HG02763 (cell line): ENCODE results near the gene CNGB1.
"Not testable (repeated sequence)": the region's sequence is repeated elsewhere in the genome, so short reads cannot be mapped to it uniquely, and the experiment has no call there.

Source experiments
- ATAC-seq: cut with Tn5 transposase; IDR thresholded peaks from one replicate; pipeline ENCODE4 v1.9.1; 2021; ENCODE audit warnings: mild to moderate bottlenecking, moderate library complexity; ENCODE audit not compliant: unreplicated experiment

CNGB1 gene

GRCh38 chr16:57970970-57971369, at the start of gene CNGB1:
CNGB1 (minus strand) TSS chr16:57971128; CDS start chr16:57967286, 3,842 bp downstream.
- ATAC-seq = no peak

- ATAC-seq = no peak
Observed at GRCh38 chr16:58019866-58020538, 49.1 kb upstream of the CNGB1 start.

DNA sequence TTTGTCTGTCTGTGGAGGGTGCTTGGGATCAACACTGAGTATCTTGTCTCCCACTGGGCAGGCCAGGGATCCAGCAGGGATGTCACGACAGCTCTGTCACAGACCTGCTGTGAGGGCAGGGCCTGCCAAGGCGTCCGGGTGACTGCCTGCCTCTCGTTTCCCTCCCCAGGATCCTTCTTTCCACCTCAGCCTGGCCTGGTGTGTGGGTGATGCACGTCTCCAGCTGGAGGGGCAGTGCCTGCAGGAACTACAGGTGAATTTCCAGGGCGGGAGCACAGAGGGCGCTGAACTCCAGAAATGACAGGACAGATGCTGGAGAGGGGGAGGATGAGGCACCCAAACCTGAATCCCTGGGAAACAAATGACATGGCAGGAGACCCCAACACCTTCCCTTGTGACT, 47.9 kb upstream of the CNGB1 start:
- ATAC-seq = no peak

GRCh38 chr16:58016840-58017446, 46.0 kb upstream of the CNGB1 start:
- no peak for ATAC-seq

DNA sequence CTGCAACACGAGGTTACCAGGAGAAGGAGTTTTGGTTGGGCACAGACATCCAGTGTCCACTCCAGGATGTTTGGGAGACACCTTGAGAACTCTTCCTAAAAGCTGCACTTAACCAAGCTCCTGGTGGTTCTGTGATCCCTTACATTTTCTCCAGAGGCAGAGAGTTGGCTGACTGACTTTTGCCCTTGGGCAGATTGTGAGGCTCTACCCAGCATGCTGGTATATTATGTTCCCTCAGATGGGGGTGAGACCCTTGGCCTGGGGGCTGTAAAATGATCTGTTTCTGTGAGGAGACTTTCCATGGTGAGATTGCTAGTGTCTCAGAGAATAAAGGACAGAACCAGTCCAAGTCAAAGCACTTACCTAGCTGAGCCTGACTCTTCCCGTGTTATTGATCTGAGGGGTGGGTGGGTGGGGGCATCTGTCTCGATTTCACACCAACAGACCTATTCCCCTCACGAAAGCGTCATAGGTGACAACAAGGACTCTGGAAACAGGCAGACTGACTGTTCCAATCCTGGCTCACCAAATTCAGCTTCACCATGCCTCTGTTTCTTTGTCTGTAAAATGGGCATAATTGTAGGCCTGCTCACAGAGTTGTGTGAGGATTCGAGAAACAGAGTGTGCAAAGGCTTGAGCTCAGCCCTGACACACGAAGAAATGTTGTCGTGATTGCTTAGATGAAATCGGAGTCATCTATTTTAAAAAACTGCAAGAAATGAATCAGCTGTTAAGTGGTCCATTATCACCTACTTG, 42.5 kb upstream of the CNGB1 start:
- ATAC-seq = no peak

DNA sequence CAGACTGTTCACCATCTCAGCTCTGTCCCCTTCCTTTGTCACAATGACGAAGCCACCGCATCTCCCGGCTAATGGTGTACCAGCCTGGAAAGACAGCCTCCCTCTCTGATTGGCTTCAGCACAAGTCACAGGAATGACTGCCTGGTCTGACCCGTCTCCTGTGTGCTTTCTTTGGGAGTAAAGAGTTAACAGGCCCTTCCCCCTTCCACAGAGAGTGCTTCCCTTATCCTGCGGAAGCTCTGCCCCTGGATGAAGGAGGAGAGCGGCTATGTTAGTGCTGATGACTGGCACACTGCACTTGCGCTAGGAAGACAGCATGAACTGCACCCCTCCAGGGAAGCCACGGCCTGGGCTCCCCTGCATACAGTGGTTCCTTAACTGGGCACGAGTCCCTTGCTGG, 41.6 kb upstream of the CNGB1 start:
- ATAC-seq = no peak

GRCh38 chr16:58011652-58012051, 40.7 kb upstream of the CNGB1 start:
- no peak for ATAC-seq

GRCh38 chr16:58010886-58011285, 40.0 kb upstream of the CNGB1 start:
- ATAC-seq = no peak

DNA sequence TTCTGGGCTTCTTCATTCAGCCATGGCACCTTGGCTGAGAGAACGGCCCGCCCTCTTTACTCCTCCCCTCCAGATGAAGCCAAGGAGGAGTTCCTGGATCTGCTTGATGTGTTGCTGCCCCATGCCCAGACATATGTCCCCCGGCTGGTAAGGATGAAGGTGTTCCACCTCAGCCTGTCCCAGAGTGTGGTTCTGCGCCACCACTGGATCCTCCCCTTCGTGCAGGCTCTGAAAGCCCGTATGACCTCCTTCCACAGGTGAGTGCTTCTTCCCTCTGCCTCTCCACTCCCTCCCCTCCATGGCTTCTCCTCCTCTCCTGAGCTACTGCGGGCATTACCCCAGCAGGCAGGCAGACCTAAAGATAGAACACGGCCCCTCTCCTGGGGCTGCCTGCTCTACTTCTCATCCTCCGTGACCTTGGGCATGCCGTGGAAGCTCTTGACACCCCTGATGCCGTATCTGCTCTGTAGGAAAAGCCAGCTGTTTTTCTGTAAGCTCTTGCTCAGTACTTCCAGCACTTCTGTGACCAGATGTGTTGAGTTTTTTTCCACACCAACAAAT, 39.0 kb upstream of the CNGB1 start:
- ATAC-seq = no peak

- not testable (repeated sequence) for ATAC-seq
Observed at GRCh38 chr16:58004736-58005135, 33.8 kb upstream of the CNGB1 start.

GRCh38 chr16:58002936-58003335, 32.0 kb upstream of the CNGB1 start:
- no peak for ATAC-seq

GRCh38 chr16:58002416-58002800, 31.5 kb upstream of the CNGB1 start:
- no peak for ATAC-seq

DNA sequence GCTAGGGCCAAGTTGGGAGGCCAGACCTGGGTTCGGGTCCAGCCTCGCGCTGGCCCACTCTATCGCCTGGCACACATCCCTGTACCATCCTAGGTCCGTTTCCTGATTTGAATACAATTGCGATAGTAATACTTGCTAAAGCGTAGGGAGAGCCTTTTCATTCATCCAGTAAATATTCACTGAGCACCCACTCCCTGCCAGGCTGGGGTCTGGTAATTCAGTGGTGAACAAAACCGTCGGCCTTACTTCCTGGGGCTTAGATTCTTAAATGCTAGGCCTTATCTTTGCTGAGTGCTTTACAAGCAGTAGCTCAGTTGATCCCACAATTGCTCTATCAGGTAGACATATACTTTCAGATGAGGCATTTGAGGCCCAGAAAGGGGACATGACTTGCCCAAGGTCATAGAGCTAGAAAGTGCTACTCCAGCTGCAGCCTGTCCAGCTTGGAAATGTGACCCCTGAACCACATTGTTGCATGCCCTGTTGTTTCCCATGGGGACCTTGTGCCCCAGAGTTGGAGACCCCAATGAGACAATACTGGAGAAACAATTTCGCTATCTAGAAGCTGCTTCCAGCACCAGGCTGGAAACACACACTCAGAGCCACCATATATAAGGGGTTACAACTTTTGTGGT, 31.0 kb upstream of the CNGB1 start:
- ATAC-seq = no peak

DNA sequence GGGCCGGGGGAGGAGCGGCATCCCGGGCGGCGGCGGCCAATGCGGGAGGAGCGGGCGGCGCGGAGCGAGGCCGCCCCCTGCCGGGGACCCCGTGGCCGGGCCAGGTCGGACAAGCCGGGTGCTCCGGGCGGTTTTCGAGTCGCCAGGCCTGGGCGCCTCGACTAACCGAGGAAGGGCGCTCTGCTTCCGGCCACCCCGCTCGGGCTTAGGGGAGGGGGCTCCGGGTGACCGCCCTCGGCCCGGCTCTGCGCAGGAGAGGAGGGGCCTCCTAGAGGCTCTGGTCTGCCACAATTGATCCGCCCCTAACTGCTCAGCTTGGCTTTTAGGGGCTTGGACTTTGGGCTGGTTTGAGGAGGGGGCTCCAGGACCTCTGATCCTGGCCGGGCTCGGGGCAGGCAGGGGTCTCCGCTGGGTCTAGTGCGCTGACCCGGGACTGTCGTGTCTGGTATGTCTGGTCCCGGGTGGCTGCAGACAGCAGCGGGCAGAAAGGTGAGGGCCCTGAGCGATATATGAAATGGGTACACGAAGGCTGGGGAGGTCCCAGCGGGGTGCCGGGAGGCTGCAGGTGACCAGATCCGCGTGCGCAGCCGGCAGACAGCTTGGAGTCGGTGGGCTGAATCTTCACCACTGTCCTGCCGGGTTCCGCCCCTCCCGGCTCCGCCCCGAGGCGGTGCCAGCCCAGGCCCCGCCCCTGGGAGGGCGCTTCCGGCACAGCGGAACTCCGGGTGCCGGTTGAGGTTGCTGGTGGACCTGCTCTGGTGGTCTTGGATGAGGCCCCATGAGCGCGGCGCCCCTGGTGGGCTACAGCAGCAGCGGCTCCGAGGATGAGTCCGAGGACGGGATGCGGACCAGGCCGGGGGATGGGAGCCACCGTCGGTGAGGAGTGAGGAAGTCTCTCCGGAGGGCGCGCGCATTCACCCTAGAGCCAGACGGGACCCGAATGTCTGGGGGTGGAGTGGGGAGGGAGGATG, 30.1 kb upstream of the CNGB1 start, which contains the start of gene USB1:
TSS of gene USB1 (plus strand) at position 702 of the 971 bp plus-strand sequence. CDS start at position 779, 77 bp downstream.
- ATAC-seq = peak; percentile 79

DNA sequence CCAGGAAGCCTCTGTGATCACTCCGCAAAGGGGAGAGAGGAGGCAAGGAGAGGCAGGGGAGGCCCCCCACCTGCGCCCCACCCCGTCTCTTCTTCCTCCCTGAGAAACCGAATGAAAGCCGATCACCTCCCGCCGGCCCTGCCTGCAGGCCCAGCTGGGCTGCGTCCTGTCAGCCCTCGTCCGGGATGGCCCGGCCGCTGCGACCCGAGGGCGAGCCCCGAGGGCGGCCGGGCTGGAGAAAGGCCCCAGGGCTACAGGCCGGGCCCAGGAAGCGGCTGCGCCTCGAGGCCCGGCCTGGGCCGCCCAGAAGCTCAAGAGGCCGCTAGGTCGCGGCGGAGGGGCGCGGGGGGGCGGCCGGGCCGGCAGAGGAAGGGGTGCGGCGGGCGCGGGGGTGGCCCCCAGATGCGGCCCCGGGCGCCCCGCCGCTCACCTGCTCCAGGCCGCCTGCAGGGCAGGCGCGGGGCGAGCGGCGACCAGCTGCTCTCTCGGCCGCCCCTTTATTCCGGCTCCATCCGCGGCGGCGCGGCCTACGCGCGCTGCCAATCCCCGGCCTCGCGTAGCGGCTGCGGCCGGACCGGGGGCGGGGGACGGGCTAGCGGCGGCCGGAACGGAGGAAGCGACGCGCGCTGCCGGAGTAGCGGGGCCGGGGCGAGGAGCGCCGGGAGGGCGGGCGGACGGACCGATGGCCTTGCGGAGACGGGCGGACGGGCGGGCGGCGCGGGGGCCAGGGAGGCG, 29.2 kb upstream of the CNGB1 start, which contains the start of gene ZNF319:
TSS of gene ZNF319 (minus strand) at position 702 of the 735 bp plus-strand sequence. CDS start 2,407 bp downstream, outside the sequence.
- peak; percentile 16 for ATAC-seq

DNA sequence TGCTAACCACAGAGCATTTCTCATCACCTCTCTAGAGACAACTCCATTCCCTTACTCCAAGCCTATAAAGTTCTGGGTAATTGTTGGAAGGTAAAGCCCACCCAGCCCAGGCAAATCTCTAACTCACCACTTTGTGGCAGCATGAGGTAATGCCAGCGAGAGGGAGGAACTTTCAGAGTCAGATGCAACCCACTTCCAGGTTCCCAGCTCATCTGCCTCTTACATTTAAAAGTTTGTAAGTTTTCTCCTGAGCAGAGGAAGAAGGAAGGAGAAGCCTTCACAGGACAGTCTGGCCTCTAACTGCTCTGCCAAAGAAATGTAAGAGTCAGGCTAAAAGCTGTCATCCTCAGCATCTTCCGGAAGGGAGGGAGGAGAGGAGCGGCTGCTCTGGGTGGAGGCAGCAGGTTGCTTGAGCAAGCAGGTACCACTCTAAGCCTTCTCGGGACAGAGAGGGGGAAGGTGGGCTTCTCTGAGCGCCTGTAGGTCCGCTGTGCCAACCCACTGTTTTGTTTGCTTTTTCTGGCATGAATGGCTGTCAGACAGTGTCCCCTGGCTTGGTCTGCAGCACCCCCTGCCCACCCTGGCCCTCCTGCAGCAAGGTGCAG, 28.5 kb upstream of the CNGB1 start:
- ATAC-seq = no peak

- no peak for ATAC-seq
Observed at GRCh38 chr16:57998992-57999365, 28.1 kb upstream of the CNGB1 start.

DNA sequence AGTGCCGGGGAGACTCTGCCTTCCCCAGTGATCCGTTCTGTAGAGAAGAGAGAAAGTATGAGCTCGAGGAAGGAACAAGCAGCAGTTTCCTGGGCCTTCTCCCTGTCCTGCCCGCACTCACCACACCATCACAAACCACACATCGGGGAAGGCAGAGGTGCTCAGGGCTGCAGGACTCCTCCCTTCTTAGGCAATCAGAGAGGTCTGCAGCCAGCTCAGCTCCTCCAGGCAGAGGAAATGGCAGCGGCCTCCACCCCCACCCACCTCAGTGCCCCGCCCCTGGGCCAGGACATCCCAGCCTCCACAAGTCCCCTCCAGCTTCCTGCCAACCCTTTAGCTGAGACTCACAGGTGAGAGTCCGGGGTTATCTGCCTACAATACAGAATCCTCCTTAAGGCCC, 27.6 kb upstream of the CNGB1 start:
- no peak for ATAC-seq
